T-cell (primary cell): ENCODE data around the gene IFNA2. TPM values are rescaled to one million over a fixed set of nuclear protein-coding genes. Genes with fewer than 3 reads are reported as not detected.
"Not testable (repeated sequence)": the region's sequence is repeated elsewhere in the genome, so short reads cannot be mapped to it uniquely, and the experiment has no call there.

Experiments
- ATAC-seq, 4 experiments: fragments of 200-7000 bp in 3 of 4; fragments of 150-1000 bp in 1 of 4; cut with Tn5 transposase; replicated peaks in 1 of 4; 1 replicate in 3 of 4; 2 replicates in 1 of 4; pipeline ENCODE4 v1.10.0; 2021; ENCODE audit warnings: moderate library complexity in 3 of 4, mild to moderate bottlenecking in 2 of 4, moderate number of reproducible peaks in 1 of 4
- CTCF ChIA-PET, 2 donors: fragments of 300-600 bp; sonication (Branson Sonifier 250); formaldehyde crosslinking; loops; one replicate each; lab custom pipeline; 2022; ENCODE audit warnings: antibody characterized with exemption in 2 of 2; lab: Charles Lee
- POLR2A ChIA-PET, 2 donors: fragments of 300-600 bp; sonication (Branson Sonifier 250); formaldehyde crosslinking; loops; one replicate each; lab custom pipeline; 2022; ENCODE audit warnings: antibody characterized with exemption in 2 of 2; lab: Charles Lee
- DNase-seq, 35 experiments: peaks; one replicate each; pipeline versions ENCODE4 v3.0.0 to v3.0.0-alpha.2; 2013 to 2023
- H3K27ac ChIP-seq: one replicate; pipeline ENCODE4 v1.5.1; 2013; ENCODE audit warnings: low read length
- H3K27me3 ChIP-seq, 2 experiments: replicated peaks in 1 of 2; 1 replicate in 1 of 2; 2 replicates in 1 of 2; pipeline versions ENCODE4 v1.6.1 to v1.7.0; 2013; ENCODE audit warnings: low read length in 1 of 2, mixed read lengths in 1 of 2; ENCODE audit not compliant: control insufficient read depth in 2 of 2, insufficient read depth in 2 of 2; ENCODE audit errors: extremely low read depth in 1 of 2
- H3K36me3 ChIP-seq, 2 donors: 1 replicate in 1 of 2; 2 replicates in 1 of 2; pipeline versions ENCODE4 v1.6.1 to v1.7.0; 2013; ENCODE audit warnings: low read length in 1 of 2; ENCODE audit not compliant: control insufficient read depth in 2 of 2, insufficient read depth in 1 of 2; ENCODE audit errors: extremely low read depth in 1 of 2
- H3K4me1 ChIP-seq, 2 experiments: 1 replicate in 1 of 2; 2 replicates in 1 of 2; pipeline versions ENCODE4 v1.6.1 to v1.7.0; 2013; ENCODE audit warnings: low read length in 2 of 2, mixed read lengths in 1 of 2; ENCODE audit not compliant: insufficient read depth in 2 of 2, control insufficient read depth in 1 of 2; ENCODE audit errors: extremely low read depth in 1 of 2
- H3K4me3 ChIP-seq, 2 donors: 1 replicate in 1 of 2; 2 replicates in 1 of 2; pipeline versions ENCODE4 v1.5.1 to v1.7.0; 2013; ENCODE audit warnings: mild to moderate bottlenecking in 2 of 2, low read length in 1 of 2, moderate library complexity in 1 of 2; ENCODE audit not compliant: control insufficient read depth in 1 of 2; ENCODE audit errors: extremely low read depth in 1 of 2
- H3K9me3 ChIP-seq: 2 replicates; pipeline ENCODE4 v1.7.0; 2013
- H3K27ac Mint-ChIP-seq, 2 donors: one replicate each; pipeline ENCODE4 v1.8.0; 2020 to 2021; ENCODE audit warnings: mild to moderate bottlenecking in 2 of 2, mixed read lengths in 2 of 2
- H3K27me3 Mint-ChIP-seq, 2 donors: one replicate each; pipeline ENCODE4 v1.8.0; 2021 to 2022; ENCODE audit warnings: mixed read lengths in 2 of 2
- H3K36me3 Mint-ChIP-seq: one replicate; pipeline ENCODE4 v1.8.0; 2021; ENCODE audit warnings: mixed read lengths
- H3K4me1 Mint-ChIP-seq, 3 donors: one replicate each; pipeline ENCODE4 v1.8.0; 2020 to 2022; ENCODE audit warnings: mixed read lengths in 3 of 3, mild to moderate bottlenecking in 1 of 3
- H3K4me3 Mint-ChIP-seq, 3 donors: one replicate each; pipeline ENCODE4 v1.8.0; 2020 to 2022; ENCODE audit warnings: mild to moderate bottlenecking in 3 of 3, mixed read lengths in 3 of 3, moderate library complexity in 3 of 3
- H3K9me3 Mint-ChIP-seq, 3 donors: one replicate each; pipeline ENCODE4 v1.8.0; 2020 to 2022; ENCODE audit warnings: mixed read lengths in 3 of 3
- WGBS: methylation state at CpG from one replicate; pipeline ENCODE4 v1.1.5; 2013; ENCODE audit warnings: missing lambda C conversion rate; ENCODE audit not compliant: insufficient coverage; 5-methylcytosine and 5-hydroxymethylcytosine counted together
- total RNA-seq, 35 experiments: library from RNA in 6 of 35; stranded (reverse) in 6 of 35; fragments of 120-200 nt in 1 of 35; gene quantifications; one replicate each; pipeline versions ENCODE4 v1.2.1 to v1.2.4 and lab custom pipeline; 2013 to 2026

Gene IFNA2
- total RNA-seq (not detected), total RNA-seq (lab: John Stamatoyannopoulos, UW) (0 to 0.17 (median 0) reads per million in 29 experiments)
- not detected for total RNA-seq (2013)

- Histone ChIP-seq H3K27ac (no peak within 1 kb of the TSS), H3K27me3 (no peaks in the 10 kb centered on the region), H3K4me3 (no peak within 1 kb of the TSS), H3K36me3 (no peaks in the 10 kb centered on the region), H3K9me3 (no peaks in the 10 kb centered on the region), H3K4me1 (no peaks in the 10 kb centered on the region)
- H3K4me1 Mint-ChIP-seq: peaks cover 14 to 20% (median 17%) of the 10 kb centered on the region in 3 donors
- H3K4me3 Mint-ChIP-seq: no peak within 1 kb of the TSS
- H3K27ac Mint-ChIP-seq: no peak within 1 kb of the TSS
- WGBS: no CpG with 5 or more reads among the region's 1 CpG
- DNase-seq (no peak), ATAC-seq (peak in 1 of 4 experiments; percentile 27)
- H3K36me3 Mint-ChIP-seq: no peaks in the 10 kb centered on the region
- ChIA-PET CTCF (interaction anchor here in 1 of 2 donors (0.6 to 1.2 kb wide), 2 partner anchors 16 to 398 kb away, joined by 3 read pairs; no protein-coding TSS in a partner anchor), POLR2A (no interaction called here)
- H3K9me3 Mint-ChIP-seq: no peaks in the 10 kb centered on the region
- H3K27me3 Mint-ChIP-seq: peaks cover 16 to 43% of the 10 kb centered on the region in 2 donors
These were observed at the start of gene IFNA2 for GRCh38 chr9:21385131-21385670. Gene IFNA2 (minus strand): TSS chr9:21385398. CDS start chr9:21385329, 69 bp downstream.

- CTCF ChIA-PET: interaction anchor here (0.7 to 2.4 kb wide), 31 partner anchors 9 to 1111 kb away, joined by 3 to 34 read pairs (median 4); partner anchors contain the start of gene KLHL9 (in 1 of the 2)
- H3K27ac Mint-ChIP-seq, POLR2A ChIA-PET: not testable (repeated sequence)
These were observed 49.8 kb upstream of the IFNA2 start for GRCh38 chr9:21435015-21435383.

GRCh38 chr9:21434202-21435014 is 49.2 kb upstream of the IFNA2 start:
- H3K4me3 ChIP-seq: no peak overlapping the region
- H3K27ac ChIP-seq: no peak overlapping the region
- peaks cover 0 to 12% of the 10 kb centered on the region in 2 experiments for H3K27me3 ChIP-seq
- no peak overlapping the region for H3K4me3 Mint-ChIP-seq
- H3K9me3 ChIP-seq: no peaks in the 10 kb centered on the region
- H3K36me3 ChIP-seq: no peaks in the 10 kb centered on the region
- H3K27me3 Mint-ChIP-seq: peaks cover 25 to 27% of the 10 kb centered on the region in 2 donors
- ChIA-PET CTCF (interaction anchor here (0.6 to 2.4 kb wide), 34 partner anchors 9 to 1110 kb away, joined by 3 to 34 read pairs (median 4); partner anchors contain the start of gene KLHL9 (in 1 of the 2)), POLR2A (interaction anchor here in 1 of 2 donors (0.6 kb wide), 2 partner anchors 14 to 197 kb away, joined by 3 to 7 read pairs; no protein-coding TSS in a partner anchor)
- WGBS: 90% methylated on average over 2 of the region's 9 CpGs
- no peaks in the 10 kb centered on the region for H3K4me1 Mint-ChIP-seq
- no peak overlapping the region for H3K27ac Mint-ChIP-seq
- no peaks in the 10 kb centered on the region for H3K9me3 Mint-ChIP-seq
- H3K4me1 ChIP-seq: no peaks in the 10 kb centered on the region
- DNase-seq (peak in 27 of 35 experiments; percentile 13 to 71 (median 34)), ATAC-seq (peak in 1 of 4 experiments; percentile 35)
- H3K36me3 Mint-ChIP-seq: no peaks in the 10 kb centered on the region

More at GRCh38 chr9:21435015-21435383, 49.8 kb upstream of the IFNA2 start:
- not testable (repeated sequence) for H3K4me3 ChIP-seq, H3K9me3 Mint-ChIP-seq, H3K4me3 Mint-ChIP-seq, H3K36me3 ChIP-seq, DNase-seq, H3K4me1 Mint-ChIP-seq, H3K27ac ChIP-seq, H3K4me1 ChIP-seq, H3K9me3 ChIP-seq, H3K27me3 ChIP-seq, H3K36me3 Mint-ChIP-seq, ATAC-seq
- WGBS: no CpG with 5 or more reads among the region's 7 CpGs
- H3K27me3 Mint-ChIP-seq: peaks cover 19 to 27% of the 10 kb centered on the region in 2 donors

- no peaks in the 10 kb centered on the region for H3K4me1 ChIP-seq
- POLR2A ChIA-PET: no interaction called here
- no peaks in the 10 kb centered on the region for H3K9me3 ChIP-seq
- WGBS: no CpG with 5 or more reads among the region's 2 CpGs
- H3K27me3 ChIP-seq: peaks cover 0 to 10% of the 10 kb centered on the region in 2 experiments
- no peak overlapping the region for H3K27ac ChIP-seq
- no peaks in the 10 kb centered on the region for H3K36me3 Mint-ChIP-seq
- no peaks in the 10 kb centered on the region for H3K4me1 Mint-ChIP-seq
- CTCF ChIA-PET: interaction anchor here (0.6 to 2.3 kb wide), 9 partner anchors 10 to 362 kb away, joined by 3 to 26 read pairs (median 4); no protein-coding TSS in a partner anchor
- H3K27me3 Mint-ChIP-seq: peaks cover 36 to 37% of the 10 kb centered on the region in 2 donors
- H3K4me3 Mint-ChIP-seq: no peak overlapping the region
- no peak for ATAC-seq
- H3K27ac Mint-ChIP-seq: no peak overlapping the region
- H3K9me3 Mint-ChIP-seq: no peaks in the 10 kb centered on the region
- no peaks in the 10 kb centered on the region for H3K36me3 ChIP-seq
- no peak overlapping the region for H3K4me3 ChIP-seq
- DNase-seq: no peak
These were observed 47.7 kb upstream of the IFNA2 start for GRCh38 chr9:21432672-21433425.

GRCh38 chr9:21429191-21429590 is 44.0 kb upstream of the IFNA2 start:
- Mint-ChIP-seq H3K4me3 (no peak overlapping the region), H3K9me3 (no peaks in the 10 kb centered on the region), H3K27ac (no peak overlapping the region), H3K4me1 (no peaks in the 10 kb centered on the region), H3K36me3 (no peaks in the 10 kb centered on the region), H3K27me3 (peaks cover 41 to 53% of the 10 kb centered on the region in 2 donors)
- Histone ChIP-seq H3K4me3 (no peak overlapping the region), H3K27ac (no peak overlapping the region), H3K9me3 (no peaks in the 10 kb centered on the region), H3K4me1 (no peaks in the 10 kb centered on the region), H3K36me3 (no peaks in the 10 kb centered on the region), H3K27me3 (peaks cover 0 to 7% of the 10 kb centered on the region in 2 experiments)
- DNase-seq (no peak), ATAC-seq (no peak)
- POLR2A ChIA-PET: no interaction called here
- CTCF ChIA-PET: no interaction called here
- no CpG with 5 or more reads among the region's 2 CpGs for WGBS

GRCh38 chr9:21428235-21428634 is 43.0 kb upstream of the IFNA2 start:
- ATAC-seq: no peak
- H3K4me3 ChIP-seq: no peak overlapping the region
- H3K4me3 Mint-ChIP-seq: no peak overlapping the region
- peaks cover 36 to 52% of the 10 kb centered on the region in 2 donors for H3K27me3 Mint-ChIP-seq
- no peaks in the 10 kb centered on the region for H3K9me3 Mint-ChIP-seq
- DNase-seq: no peak
- peaks cover 0 to 7% of the 10 kb centered on the region in 2 experiments for H3K27me3 ChIP-seq
- H3K36me3 ChIP-seq: no peaks in the 10 kb centered on the region
- H3K4me1 Mint-ChIP-seq: no peaks in the 10 kb centered on the region
- ChIA-PET CTCF (no interaction called here), POLR2A (no interaction called here)
- H3K27ac Mint-ChIP-seq: no peak overlapping the region
- H3K27ac ChIP-seq: no peak overlapping the region
- H3K36me3 Mint-ChIP-seq: no peaks in the 10 kb centered on the region
- H3K4me1 ChIP-seq: no peaks in the 10 kb centered on the region
- H3K9me3 ChIP-seq: no peaks in the 10 kb centered on the region
- no CpG with 5 or more reads among the region's 1 CpG for WGBS
